Activated CD4-positive, alpha-beta T cell treated with anti-CD3 and anti-CD28 coated beads for 36 hours (primary cell): Measurements from ENCODE around the gene SIX5. TPM values are rescaled to one million over a fixed set of nuclear protein-coding genes. Genes with fewer than 3 reads are reported as not detected.
"Not testable (repeated sequence)": the region's sequence is repeated elsewhere in the genome, so short reads cannot be mapped to it uniquely, and the experiment has no call there.

Source experiments
- ATAC-seq: fragments of 200-7000 bp; cut with Tn5 transposase; one replicate; pipeline ENCODE4 v1.10.0; 2021; ENCODE audit warnings: mild to moderate bottlenecking, moderate library complexity
- CTCF ChIA-PET: fragments of 350-600 bp; sonication (Branson Sonifier 250); formaldehyde crosslinking; loops from one replicate; lab custom pipeline; 2021; ENCODE audit warnings: antibody characterized with exemption; lab: Charles Lee
- POLR2A ChIA-PET: fragments of 350-600 bp; sonication (Branson Sonifier 250); formaldehyde crosslinking; loops from one replicate; lab custom pipeline; 2021; ENCODE audit warnings: antibody characterized with exemption, inconsistent platforms; lab: Charles Lee
- DNase-seq: peaks from one replicate; pipeline ENCODE4 v3.0.0-alpha.2; 2020
- H3K27ac Mint-ChIP-seq: one replicate; pipeline ENCODE4 v1.8.0; 2021; ENCODE audit warnings: mixed read lengths
- H3K27me3 Mint-ChIP-seq: one replicate; pipeline ENCODE4 v1.8.0; 2021; ENCODE audit warnings: mixed read lengths
- H3K36me3 Mint-ChIP-seq: one replicate; pipeline ENCODE4 v1.8.0; 2021; ENCODE audit warnings: low read depth, mixed read lengths
- H3K4me1 Mint-ChIP-seq: one replicate; pipeline ENCODE4 v1.8.0; 2021; ENCODE audit warnings: mixed read lengths
- H3K4me3 Mint-ChIP-seq: one replicate; pipeline ENCODE4 v1.8.0; 2021; ENCODE audit warnings: mild to moderate bottlenecking, moderate library complexity, mixed read lengths
- H3K9me3 Mint-ChIP-seq: one replicate; pipeline ENCODE4 v1.8.0; 2021; ENCODE audit warnings: low read depth, mixed read lengths
- intact Hi-C, 2 experiments: fragments of 100-400 bp; cut with DNase I in 1 of 2; cut with micrococcal nuclease in 1 of 2; formaldehyde crosslinking; loops; one replicate each; pipeline versions ENCODE4 v1.14.2 to v1.15.1; 2022 to 2024; cut with DNase I, micrococcal nuclease
- total RNA-seq, 2 experiments: library from RNA; stranded (reverse); gene quantifications; one replicate each; pipeline ENCODE4 v1.2.3, GENCODE V29; 2021

SIX5 gene
- total RNA-seq, 2 experiments from 2014 or later = 2.0 to 2.2 TPM

GRCh38 chr19:45730368-45731288 lies 38.4 kb downstream of the SIX5 start, which contains the start of gene FBXO46:
Gene FBXO46 (minus strand): TSS chr19:45730896. CDS start chr19:45713495, 17,401 bp downstream.
- Mint-ChIP-seq H3K36me3 (peaks cover 11% of the 10 kb centered on the region), H3K27me3 (no peaks in the 10 kb centered on the region), H3K27ac (peak within 1 kb of the TSS; percentile 90), H3K4me3 (peak within 1 kb of the TSS; percentile 88), H3K4me1 (peaks cover 35% of the 10 kb centered on the region), H3K9me3 (no peaks in the 10 kb centered on the region)
- POLR2A ChIA-PET = interaction anchor here (0.5 to 1.7 kb wide), 4 partner anchors 13 to 806 kb away, joined by 3 to 6 read pairs (median 4); no protein-coding TSS in a partner anchor
- intact Hi-C loops = loop anchor here (1.0 to 2.0 kb wide), 11 partner anchors 13 to 265 kb away; partner anchors contain the start of genes QPCTL (in 2 of the 2), CCDC61 (in 1 of the 2), DMWD (in 1 of the 2) and IRF2BP1 (in 1 of the 2)
- CTCF ChIA-PET = interaction anchor here (0.6 to 2.6 kb wide), 10 partner anchors 10 to 118 kb away, joined by 3 to 24 read pairs (median 4); partner anchors contain the start of genes QPCTL and SIX5
- ATAC-seq (peak; percentile 99), DNase-seq (peak; percentile 97)

- no peak for ATAC-seq
- intact Hi-C loops = loop anchor here (1.0 to 2.0 kb wide), 10 partner anchors 13 to 265 kb away; partner anchors contain the start of genes QPCTL (in 2 of the 2), CCDC61 (in 1 of the 2), DMWD (in 1 of the 2) and IRF2BP1 (in 1 of the 2)
Measured at GRCh38 chr19:45729800-45730290, 39.2 kb downstream of the SIX5 start.

GRCh38 chr19:45728683-45729082 lies 40.4 kb downstream of the SIX5 start:
- Mint-ChIP-seq H3K36me3 (peaks cover 14% of the 10 kb centered on the region), H3K4me1 (peaks cover 41% of the 10 kb centered on the region)
- H3K27ac Mint-ChIP-seq, H3K27me3 Mint-ChIP-seq, H3K4me3 Mint-ChIP-seq, ATAC-seq, POLR2A ChIA-PET, DNase-seq, H3K9me3 Mint-ChIP-seq, intact Hi-C loops: not testable (repeated sequence)
- CTCF ChIA-PET = interaction anchor here (2.6 kb wide), 1 partner anchor 12 kb away, joined by 24 read pairs; no protein-coding TSS in a partner anchor

More at GRCh38 chr19:45729800-45730290, 39.2 kb downstream of the SIX5 start:
- ChIA-PET POLR2A (interaction anchor here (0.6 to 1.7 kb wide), 3 partner anchors 12 to 41 kb away, joined by 5 to 6 read pairs (median 5); no protein-coding TSS in a partner anchor), CTCF (interaction anchor here (0.6 to 2.6 kb wide), 5 partner anchors 10 to 276 kb away, joined by 3 to 24 read pairs (median 8); partner anchors contain the start of gene SIX5)
- peak overlapping the region; percentile 88 for H3K4me3 Mint-ChIP-seq
- DNase-seq = peak; percentile 47
- peaks cover 36% of the 10 kb centered on the region for H3K4me1 Mint-ChIP-seq
- no peaks in the 10 kb centered on the region for H3K9me3 Mint-ChIP-seq
- peak overlapping the region; percentile 90 for H3K27ac Mint-ChIP-seq
- H3K27me3 Mint-ChIP-seq = no peaks in the 10 kb centered on the region
- H3K36me3 Mint-ChIP-seq = peaks cover 11% of the 10 kb centered on the region

- H3K36me3 Mint-ChIP-seq = peaks cover 35% of the 10 kb centered on the region
- H3K27ac Mint-ChIP-seq, DNase-seq, ATAC-seq, H3K9me3 Mint-ChIP-seq, intact Hi-C loops, POLR2A ChIA-PET, H3K4me3 Mint-ChIP-seq, H3K27me3 Mint-ChIP-seq: not testable (repeated sequence)
- H3K4me1 Mint-ChIP-seq = peaks cover 45% of the 10 kb centered on the region
- CTCF ChIA-PET = interaction anchor here (0.7 to 1.5 kb wide), 3 partner anchors 10 to 535 kb away, joined by 4 to 5 read pairs (median 5); partner anchors contain the start of gene FBXO46
Measured at GRCh38 chr19:45720065-45720464, 49.0 kb downstream of the SIX5 start.

- Mint-ChIP-seq H3K27me3 (no peaks in the 10 kb centered on the region), H3K4me1 (peaks cover 44% of the 10 kb centered on the region), H3K4me3 (peak overlapping the region; percentile 93), H3K36me3 (peaks cover 31% of the 10 kb centered on the region), H3K27ac (peak overlapping the region; percentile 94), H3K9me3 (no peaks in the 10 kb centered on the region)
- ATAC-seq (no peak), DNase-seq (no peak)
- POLR2A ChIA-PET = interaction anchor here (0.5 to 2.6 kb wide), 5 partner anchors 12 to 72 kb away, joined by 4 to 25 read pairs (median 6); partner anchors contain the start of genes FBXO46, QPCTL and SNRPD2
- intact Hi-C loops = loop anchor here (1.0 to 5.0 kb wide), 18 partner anchors 12 to 884 kb away; partner anchors contain the start of genes FBXO46 (in 2 of the 2), OPA3 (in 2 of the 2), QPCTL (in 2 of the 2) and BLOC1S3 (in 1 of the 2)
- CTCF ChIA-PET = interaction anchor here (0.7 to 5.3 kb wide), 5 partner anchors 12 to 191 kb away, joined by 3 to 75 read pairs (median 9); partner anchors contain the start of genes FBXO46, QPCTL, SIX5 and SNRPD2
Measured at GRCh38 chr19:45717983-45718650, 50.9 kb downstream of the SIX5 start.

GRCh38 chr19:45717131-45717982 lies 51.7 kb downstream of the SIX5 start:
- ATAC-seq (peak; percentile 97), DNase-seq (peak; percentile 99)
- Mint-ChIP-seq H3K27ac (peak overlapping the region; percentile 94), H3K4me3 (peak overlapping the region; percentile 93), H3K36me3 (peaks cover 31% of the 10 kb centered on the region), H3K9me3 (no peaks in the 10 kb centered on the region), H3K4me1 (peaks cover 40% of the 10 kb centered on the region), H3K27me3 (no peaks in the 10 kb centered on the region)
- POLR2A ChIA-PET = interaction anchor here (0.5 to 2.6 kb wide), 14 partner anchors 10 to 827 kb away, joined by 3 to 25 read pairs (median 4); partner anchors contain the start of genes FBXO46, QPCTL, SNRPD2 and TOMM40
- CTCF ChIA-PET = interaction anchor here (0.6 to 5.3 kb wide), 13 partner anchors 12 to 232 kb away, joined by 3 to 75 read pairs (median 4); partner anchors contain the start of genes FBXO46, QPCTL, SIX5 and SNRPD2
- intact Hi-C loops = loop anchor here (1.0 to 5.0 kb wide), 18 partner anchors 13 to 885 kb away; partner anchors contain the start of genes FBXO46 (in 2 of the 2), OPA3 (in 2 of the 2), QPCTL (in 2 of the 2) and BLOC1S3 (in 1 of the 2)

GRCh38 chr19:45716359-45717130 lies 52.5 kb downstream of the SIX5 start:
- ChIA-PET CTCF (interaction anchor here (0.5 to 5.3 kb wide), 14 partner anchors 9 to 231 kb away, joined by 3 to 75 read pairs (median 4); partner anchors contain the start of genes FBXO46, FOXA3, QPCTL and SIX5), POLR2A (interaction anchor here (0.6 to 2.6 kb wide), 11 partner anchors 9 to 826 kb away, joined by 3 to 25 read pairs (median 4); partner anchors contain the start of genes FBXO46, QPCTL, SNRPD2 and TOMM40)
- peak; percentile 29 for DNase-seq
- peak overlapping the region; percentile 94 for H3K27ac Mint-ChIP-seq
- H3K4me1 Mint-ChIP-seq = peaks cover 36% of the 10 kb centered on the region
- H3K4me3 Mint-ChIP-seq = peak overlapping the region; percentile 93
- intact Hi-C loops = loop anchor here (1.0 to 5.0 kb wide), 18 partner anchors 14 to 886 kb away; partner anchors contain the start of genes FBXO46 (in 2 of the 2), OPA3 (in 2 of the 2), QPCTL (in 2 of the 2) and BLOC1S3 (in 1 of the 2)
- peaks cover 26% of the 10 kb centered on the region for H3K36me3 Mint-ChIP-seq
- no peaks in the 10 kb centered on the region for H3K9me3 Mint-ChIP-seq
- H3K27me3 Mint-ChIP-seq = no peaks in the 10 kb centered on the region
- ATAC-seq = no peak

GRCh38 chr19:45715139-45715538 lies 53.9 kb downstream of the SIX5 start:
- intact Hi-C loops = loop anchor here (5.0 kb wide), 3 partner anchors 52 to 887 kb away; partner anchors contain the start of genes BLOC1S3 (in 1 of the 2), CALM3 (in 1 of the 2), SIX5 (in 1 of the 2) and TRAPPC6A (in 1 of the 2)
- peaks cover 41% of the 10 kb centered on the region for H3K4me1 Mint-ChIP-seq
- no peaks in the 10 kb centered on the region for H3K9me3 Mint-ChIP-seq
- DNase-seq = no peak
- POLR2A ChIA-PET = interaction anchor here (1.1 to 2.2 kb wide), 2 partner anchors 15 to 23 kb away, joined by 5 to 6 read pairs; partner anchors contain the start of genes QPCTL and SNRPD2
- H3K27me3 Mint-ChIP-seq = no peaks in the 10 kb centered on the region
- CTCF ChIA-PET = interaction anchor here (0.7 to 5.3 kb wide), 5 partner anchors 20 to 191 kb away, joined by 3 to 75 read pairs (median 3); partner anchors contain the start of genes QPCTL and SNRPD2
- no peak for ATAC-seq
- peak overlapping the region; percentile 9 for H3K27ac Mint-ChIP-seq
- H3K4me3 Mint-ChIP-seq = no peak overlapping the region
- H3K36me3 Mint-ChIP-seq = peaks cover 29% of the 10 kb centered on the region
